Peyer's patch (tissue), 4 donors: Measurements from ENCODE around the gene PRG3. TPM values are rescaled to one million over a fixed set of nuclear protein-coding genes. Genes with fewer than 3 reads are reported as not detected.

Experiments
- DNase-seq, 3 donors: peaks; one replicate each; pipeline ENCODE4 v3.0.0-alpha.2; 2017 to 2019
- H3K27ac ChIP-seq, 4 donors: fragments of 200-600 bp; sonication (generic); one replicate each; pipeline ENCODE4 v1.5.1; 2016 to 2019
- H3K27me3 ChIP-seq, 2 donors: fragments of 200-600 bp; sonication (generic); one replicate each; pipeline ENCODE4 v1.5.1; 2019
- H3K36me3 ChIP-seq, 3 donors: fragments of 200-600 bp; sonication (generic); one replicate each; pipeline ENCODE4 v1.5.1; 2016 to 2019
- H3K4me1 ChIP-seq, 4 donors: fragments of 200-600 bp; sonication (generic); one replicate each; pipeline ENCODE4 v1.5.1; 2016 to 2019
- H3K4me3 ChIP-seq, 4 donors: fragments of 200-600 bp; sonication (generic); 1 replicate in 3 of 4; 2 replicates in 1 of 4; pipeline ENCODE4 v1.5.1; 2016 to 2019; ENCODE audit warnings: mild to moderate bottlenecking in 1 of 4
- H3K9me3 ChIP-seq, 4 donors: fragments of 200-600 bp; sonication (generic); one replicate each; pipeline ENCODE4 v1.5.1; 2016 to 2019; ENCODE audit warnings: mild to moderate bottlenecking in 1 of 4
- CTCF ChIP-seq, 6 experiments: fragments of 450-650 bp in 4 of 6; fragments of 200-600 bp in 2 of 6; sonication (generic) in 1 of 6; IDR thresholded peaks; one replicate each; pipeline ENCODE4 v1.5.1; 2017 to 2019; ENCODE audit warnings: antibody characterized with exemption in 6 of 6, mild to moderate bottlenecking in 3 of 6, moderate library complexity in 1 of 6
- POLR2A ChIP-seq, 2 donors: fragments of 450-650 bp; IDR thresholded peaks; one replicate each; pipeline ENCODE4 v1.5.1; 2017; ENCODE audit warnings: antibody characterized with exemption in 2 of 2, mild to moderate bottlenecking in 2 of 2, moderate library complexity in 2 of 2
- total RNA-seq, 4 donors: library from RNA; depleted of rRNA; stranded (reverse); fragments of >200 nt; gene quantifications; one replicate each; pipeline ENCODE4 v1.1.0, GENCODE V29; 2016

Gene PRG3
- total RNA-seq, 4 donors from 2014 or later: not detected

- Histone ChIP-seq H3K4me3 (no peak overlapping the region), H3K9me3 (no peaks in the 10 kb centered on the region), H3K27ac (no peak overlapping the region), H3K4me1 (no peaks in the 10 kb centered on the region), H3K27me3 (no peaks in the 10 kb centered on the region), H3K36me3 (no peaks in the 10 kb centered on the region)
- no peak for TF ChIP-seq POLR2A (IDR thresholded peaks at IDR 0.05)
- TF ChIP-seq CTCF (IDR thresholded peaks at IDR 0.05): no peak
- no peak for DNase-seq
Observed at GRCh38 chr11:57378186-57378585, 2.8 kb downstream of the PRG3 start.

- Histone ChIP-seq H3K27me3 (no peaks in the 10 kb centered on the region), H3K9me3 (no peaks in the 10 kb centered on the region), H3K36me3 (no peaks in the 10 kb centered on the region), H3K4me3 (no peak overlapping the region), H3K4me1 (no peaks in the 10 kb centered on the region), H3K27ac (no peak overlapping the region)
- TF ChIP-seq CTCF (IDR thresholded peaks at IDR 0.05): no peak
- TF ChIP-seq POLR2A (IDR thresholded peaks at IDR 0.05): no peak
- DNase-seq: no peak
Observed at GRCh38 chr11:57377107-57377506, 3.8 kb downstream of the PRG3 start.

- Histone ChIP-seq H3K4me3 (no peak overlapping the region), H3K9me3 (no peaks in the 10 kb centered on the region), H3K36me3 (no peaks in the 10 kb centered on the region), H3K27ac (no peak overlapping the region), H3K27me3 (no peaks in the 10 kb centered on the region), H3K4me1 (no peaks in the 10 kb centered on the region)
- no peak for TF ChIP-seq CTCF (IDR thresholded peaks at IDR 0.05)
- no peak for TF ChIP-seq POLR2A (IDR thresholded peaks at IDR 0.05)
- no peak for DNase-seq
Observed at GRCh38 chr11:57376095-57377090, 4.6 kb downstream of the PRG3 start.

- no peaks in the 10 kb centered on the region for H3K36me3 ChIP-seq
Observed at GRCh38 chr11:57375490-57375889, 5.5 kb downstream of the PRG3 start.

GRCh38 chr11:57374966-57375365 is 6.0 kb downstream of the PRG3 start:
- no peak overlapping the region for H3K4me3 ChIP-seq
- TF ChIP-seq CTCF (IDR thresholded peaks at IDR 0.05): no peak
- TF ChIP-seq POLR2A (IDR thresholded peaks at IDR 0.05): no peak
- H3K27me3 ChIP-seq: no peaks in the 10 kb centered on the region
- no peaks in the 10 kb centered on the region for H3K9me3 ChIP-seq
- no peak for DNase-seq
- no peaks in the 10 kb centered on the region for H3K36me3 ChIP-seq
- H3K4me1 ChIP-seq: no peaks in the 10 kb centered on the region
- no peak overlapping the region for H3K27ac ChIP-seq

More at GRCh38 chr11:57375490-57375889, 5.5 kb downstream of the PRG3 start:
- TF ChIP-seq CTCF (IDR thresholded peaks at IDR 0.05) (no peak), POLR2A (IDR thresholded peaks at IDR 0.05) (no peak)
- H3K27ac ChIP-seq: no peak overlapping the region
- no peaks in the 10 kb centered on the region for H3K4me1 ChIP-seq
- no peaks in the 10 kb centered on the region for H3K9me3 ChIP-seq
- no peak for DNase-seq
- no peak overlapping the region for H3K4me3 ChIP-seq
- no peaks in the 10 kb centered on the region for H3K27me3 ChIP-seq
